H1 (cell line): ENCODE data around the gene SLC6A8. TPM values are rescaled to one million over a fixed set of nuclear protein-coding genes. Genes with fewer than 3 reads are reported as not detected.

Experiments used
- CTCF ChIA-PET: fragments of 300-600 bp; sonication (Branson Sonifier 250); formaldehyde crosslinking; loops from one replicate; lab custom pipeline; 2021; ENCODE audit not compliant: partially characterized antibody; lab: Charles Lee
- POLR2A ChIA-PET: fragments of 300-600 bp; sonication (Branson Sonifier 250); formaldehyde crosslinking; loops from one replicate; lab custom pipeline; 2021; ENCODE audit warnings: inconsistent platforms; ENCODE audit not compliant: partially characterized antibody; lab: Charles Lee
- DNase-seq, 2 experiments: peaks; one replicate each; pipeline versions ENCODE4 v3.0.0 to v3.0.0-alpha.2; 2010 to 2022; ENCODE audit warnings: low spot score in 2 of 2, low read depth in 1 of 2, mixed read lengths in 1 of 2
- FAIRE-seq: peaks from 2 replicates; lab custom pipeline; 2011; peaks lifted over from hg19 to GRCh38; lab: Jason Lieb, UNC
- H2AFZ ChIP-seq: 2 replicates; pipeline ENCODE4 v1.8.1; 2012; ENCODE audit warnings: low read length, inconsistent platforms
- H2AK5ac ChIP-seq: 2 replicates; pipeline ENCODE4 v1.6.1; 2013; ENCODE audit warnings: low read depth, low read length
- H2BK120ac ChIP-seq: replicated peaks from 2 replicates; pipeline ENCODE3; 2013; ENCODE audit warnings: low read depth, low read length, inconsistent platforms
- H2BK12ac ChIP-seq: 2 replicates; pipeline ENCODE4 v1.6.1; 2013; ENCODE audit warnings: low read depth, low read length
- H2BK15ac ChIP-seq: 2 replicates; pipeline ENCODE4 v1.6.1; 2013; ENCODE audit warnings: low read length
- H2BK20ac ChIP-seq: 2 replicates; pipeline ENCODE4 v1.6.1; 2013; ENCODE audit warnings: low read length
- H2BK5ac ChIP-seq: 2 replicates; pipeline ENCODE4 v1.6.1; 2013; ENCODE audit warnings: low read depth, low read length
- H3K14ac ChIP-seq: 2 replicates; pipeline ENCODE4 v1.6.1; 2013; ENCODE audit warnings: inconsistent platforms; ENCODE audit not compliant: insufficient read length
- H3K18ac ChIP-seq: 2 replicates; pipeline ENCODE4 v1.6.1; 2013; ENCODE audit warnings: low read length; ENCODE audit errors: extremely low read depth
- H3K23ac ChIP-seq: 2 replicates; pipeline ENCODE4 v1.6.1; 2013; ENCODE audit warnings: inconsistent platforms; ENCODE audit not compliant: insufficient read length
- H3K23me2 ChIP-seq: 2 replicates; pipeline ENCODE4 v1.6.1; 2013; ENCODE audit warnings: low read depth, low read length
- H3K27ac ChIP-seq: 2 replicates; pipeline ENCODE4 v1.6.1; 2011; ENCODE audit warnings: low read depth, low read length, inconsistent platforms
- H3K27me3 ChIP-seq, 4 experiments: replicated peaks in 1 of 4; 1 replicate in 1 of 4; 2 replicates in 3 of 4; pipeline versions ENCODE4 v1.6.1 to v1.8.1; 2011 to 2013; ENCODE audit warnings: low read length in 3 of 4, mild to moderate bottlenecking in 3 of 4, inconsistent platforms in 2 of 4, mixed read lengths in 2 of 4, moderate library complexity in 1 of 4; ENCODE audit not compliant: control insufficient read depth in 3 of 4, insufficient read depth in 3 of 4; ENCODE audit errors: extremely low read depth in 1 of 4
- H3K36me3 ChIP-seq, 4 experiments: 2 replicates each; pipeline versions ENCODE4 v1.6.1 to v1.8.1; 2011 to 2013; ENCODE audit warnings: mild to moderate bottlenecking in 4 of 4, low read length in 3 of 4, moderate library complexity in 2 of 4, control low read depth in 1 of 4, inconsistent platforms in 1 of 4; ENCODE audit not compliant: insufficient read depth in 4 of 4, control insufficient read depth in 2 of 4
- H3K4ac ChIP-seq: replicated peaks from 2 replicates; pipeline ENCODE3; 2013; ENCODE audit warnings: low read length, low read depth, mixed read lengths, inconsistent platforms; ENCODE audit not compliant: insufficient read length
- H3K4me1 ChIP-seq, 4 experiments: replicated peaks in 1 of 4; 1 replicate in 1 of 4; 2 replicates in 3 of 4; pipeline versions ENCODE4 v1.6.1 to v1.8.1; 2011 to 2013; ENCODE audit warnings: low read length in 3 of 4, inconsistent platforms in 2 of 4, mixed read lengths in 1 of 4; ENCODE audit not compliant: insufficient read depth in 4 of 4, control insufficient read depth in 3 of 4
- H3K4me2 ChIP-seq, 2 experiments: 2 replicates each; pipeline versions ENCODE4 v1.6.1 to v1.8.1; 2011 to 2013; ENCODE audit warnings: low read depth in 2 of 2, low read length in 2 of 2, control low read depth in 1 of 2, inconsistent platforms in 1 of 2, mild to moderate bottlenecking in 1 of 2; ENCODE audit not compliant: insufficient read depth in 1 of 2
- H3K4me3 ChIP-seq, 4 experiments: fragments of 200-600, 300-600 bp in 1 of 4; sonication (generic), shearing (Covaris generic), sonication (Bioruptor Twin) in 1 of 4; 2 replicates each; pipeline versions ENCODE4 v1.5.1 to v1.8.1; 2011 to 2016; ENCODE audit warnings: low read length in 4 of 4, low read depth in 3 of 4, control low read depth in 2 of 4, inconsistent platforms in 2 of 4, mild to moderate bottlenecking in 2 of 4, mixed read lengths in 1 of 4, moderate library complexity in 1 of 4; ENCODE audit not compliant: insufficient read depth in 2 of 4; ENCODE audit errors: extremely low read depth in 1 of 4
- H3K56ac ChIP-seq: replicated peaks from 2 replicates; pipeline ENCODE3; 2013; ENCODE audit warnings: low read depth, mild to moderate bottlenecking, mixed read lengths, low read length, inconsistent platforms; ENCODE audit not compliant: insufficient read length
- H3K79me1 ChIP-seq: 2 replicates; pipeline ENCODE4 v1.6.1; 2013; ENCODE audit warnings: low read depth, low read length, control low read depth
- H3K79me2 ChIP-seq, 2 experiments: 2 replicates each; pipeline versions ENCODE4 v1.6.1 to v1.8.1; 2012 to 2013; ENCODE audit warnings: low read length in 2 of 2, mild to moderate bottlenecking in 2 of 2, inconsistent platforms in 1 of 2; ENCODE audit not compliant: insufficient read depth in 2 of 2, control insufficient read depth in 1 of 2
- H3K9ac ChIP-seq, 4 experiments: replicated peaks in 1 of 4; 1 replicate in 1 of 4; 2 replicates in 3 of 4; pipeline versions ENCODE4 v1.6.1 to v1.8.1; 2011 to 2013; ENCODE audit warnings: low read depth in 3 of 4, low read length in 3 of 4, control low read depth in 2 of 4, mild to moderate bottlenecking in 2 of 4, moderate library complexity in 2 of 4, inconsistent platforms in 1 of 4; ENCODE audit errors: extremely low read depth in 1 of 4
- H3K9me3 ChIP-seq, 2 experiments: 2 replicates each; pipeline versions ENCODE4 v1.6.1 to v1.8.1; 2012 to 2013; ENCODE audit warnings: mild to moderate bottlenecking in 2 of 2, moderate library complexity in 2 of 2, control low read depth in 1 of 2, inconsistent platforms in 1 of 2, low read depth in 1 of 2, low read length in 1 of 2, mixed read lengths in 1 of 2; ENCODE audit not compliant: insufficient read depth in 2 of 2
- H4K20me1 ChIP-seq, 2 experiments: replicated peaks in 1 of 2; 2 replicates each; pipeline versions ENCODE3 to v1.8.1; 2011 to 2013; ENCODE audit warnings: inconsistent platforms in 2 of 2, low read length in 2 of 2, mild to moderate bottlenecking in 1 of 2; ENCODE audit not compliant: insufficient read depth in 2 of 2, control insufficient read depth in 1 of 2
- H4K5ac ChIP-seq: 2 replicates; pipeline ENCODE4 v1.6.1; 2013; ENCODE audit warnings: low read length, low read depth, mixed read lengths, inconsistent platforms; ENCODE audit not compliant: insufficient read length
- H4K8ac ChIP-seq: 2 replicates; pipeline ENCODE4 v1.8.0; 2013; ENCODE audit warnings: mild to moderate bottlenecking, moderate library complexity, low read length, inconsistent platforms; ENCODE audit not compliant: insufficient read depth; ENCODE audit errors: extremely low read depth
- H4K91ac ChIP-seq: replicated peaks from 2 replicates; pipeline ENCODE3; 2013; ENCODE audit warnings: low read length, mixed read lengths, inconsistent platforms; ENCODE audit not compliant: insufficient read length
- RAD21 ChIP-seq, 2 experiments: IDR thresholded peaks in 1 of 2; conservative IDR thresholded peaks in 1 of 2; 2 replicates each; pipeline ENCODE4 v1.6.1; 2011; ENCODE audit warnings: low read depth in 2 of 2, low read length in 2 of 2, improper control_type of control experiment in 1 of 2, inconsistent platforms in 1 of 2, mild to moderate bottlenecking in 1 of 2, moderate library complexity in 1 of 2
- TCF12 ChIP-seq: IDR thresholded peaks from 2 replicates; pipeline ENCODE4 v1.6.1; 2011; ENCODE audit warnings: low read depth, mild to moderate bottlenecking, low read length
- WGBS, 2 experiments: shearing (Covaris generic) in 1 of 2; methylation state at CpG; one replicate each; pipeline versions ENCODE4 v1.1.6 to v1.1.7; 2013 to 2015; ENCODE audit warnings: low lambda C conversion rate in 2 of 2, mixed read lengths in 2 of 2, inconsistent platforms in 1 of 2, low coverage in 1 of 2, missing lambda C conversion rate in 1 of 2; ENCODE audit not compliant: insufficient replicate concordance in 2 of 2, insufficient coverage in 1 of 2, insufficient read length in 1 of 2; ENCODE audit errors: extremely low coverage in 1 of 2, missing lambda C conversion rate in 1 of 2; 5-methylcytosine and 5-hydroxymethylcytosine counted together
- polyA plus RNA-seq, 7 experiments: library from polyadenylated mRNA; depleted of rRNA in 3 of 7; stranded (reverse) in 5 of 7; unstranded in 2 of 7; fragments of >200 nt in 5 of 7; fragments of 200-250 nt in 2 of 7; gene quantifications; 1 replicate in 5 of 7; 2 replicates in 1 of 7; 4 replicates in 1 of 7; pipeline versions ENCODE4 v1.2.1 to v1.2.3, GENCODE V29; 2011 to 2013; ENCODE audit warnings: missing spikeins in 2 of 7, mixed read lengths in 2 of 7
- total RNA-seq: library from RNA; stranded (reverse); fragmentation: NEBNext Ultra II Directional; extraction: Animal tissue kit (Norgen Biotek cat#: 25700); gene quantifications from 2 replicates; pipeline ENCODE4 v1.2.1, GENCODE V29; 2021

SLC6A8 gene
- total and polyA plus RNA-seq, 2 of the 8 experiments (the other 6 are each of a cell fraction or from before 2014, with no cell fraction given) = 87.7 to 94.7 TPM

- Histone ChIP-seq H4K91ac (no peak overlapping the region), H2BK5ac (no peak overlapping the region), H3K56ac (no peak overlapping the region), H2AFZ (no peak overlapping the region), H3K9ac (no peak overlapping the region), H2BK20ac (no peak overlapping the region), H3K36me3 (no peaks in the 10 kb centered on the region), H3K27ac (no peak overlapping the region), H3K27me3 (no peaks in the 10 kb centered on the region), H3K23ac (no peak overlapping the region), H3K9me3 (no peaks in the 10 kb centered on the region), H2BK15ac (no peak overlapping the region), H3K23me2 (no peaks in the 10 kb centered on the region), H3K4me1 (no peaks in the 10 kb centered on the region), H2BK120ac (no peak overlapping the region), H3K18ac (no peak overlapping the region), H4K8ac (no peak overlapping the region), H3K79me2 (no peaks in the 10 kb centered on the region), H3K14ac (no peak overlapping the region), H4K20me1 (no peaks in the 10 kb centered on the region), H4K5ac (no peak overlapping the region), H3K4me3 (no peak overlapping the region), H2BK12ac (no peak overlapping the region), H3K4me2 (no peak overlapping the region), H2AK5ac (no peak overlapping the region), H3K4ac (no peak overlapping the region), H3K79me1 (no peaks in the 10 kb centered on the region)
- FAIRE-seq = no peak
- DNase-seq = no peak
- CTCF ChIA-PET = interaction anchor here (0.6 to 28.7 kb wide), 13 partner anchors 21 to 126 kb away, joined by 3 to 408 read pairs (median 3); partner anchors contain the start of gene DUSP9
- POLR2A ChIA-PET = interaction anchor here (0.6 kb wide), 1 partner anchor 40 kb away, joined by 4 read pairs; no protein-coding TSS in a partner anchor
- WGBS, 2 experiments = 79% methylated on average over 2 of the region's 9 CpGs; no CpG with 5 or more reads in 1 of the 2 experiments
- TF ChIP-seq TCF12 (no peak), RAD21 (IDR thresholded peaks at IDR 0.05 in 1 of 2, conservative IDR thresholded peaks at IDR 0.05 in 1 of 2; ENCODE audit: low read depth in 2 of 2, low read length in 2 of 2) (no peak)
Measured at GRCh38 chrX:153665726-153666306, 21.9 kb upstream of the SLC6A8 start.
